HG03469 (cell line): Measurements from ENCODE around the gene TMEM31.
A peak's percentile ranks its signal among the peaks of the same experiment; 100 is the strongest.

Experiments
- ATAC-seq: cut with Tn5 transposase; IDR thresholded peaks from one replicate; pipeline ENCODE4 v1.9.1; 2021; ENCODE audit warnings: mild to moderate bottlenecking, moderate library complexity, moderate number of reproducible peaks; ENCODE audit not compliant: unreplicated experiment

TMEM31 gene

GRCh38 chrX:103710609-103711008 lies at the start of gene TMEM31:
TMEM31 (plus strand) TSS chrX:103710909; CDS start chrX:103712259, 1,350 bp downstream.
- no peak for ATAC-seq

- no peak for ATAC-seq
Measured at GRCh38 chrX:103663981-103664762, 46.5 kb upstream of the TMEM31 start.

GRCh38 chrX:103666202-103667107 lies 44.3 kb upstream of the TMEM31 start:
- ATAC-seq: no peak

GRCh38 chrX:103669745-103670144 lies 41.0 kb upstream of the TMEM31 start:
- ATAC-seq: no peak

- ATAC-seq: no peak
Measured at GRCh38 chrX:103674531-103675454, 35.9 kb upstream of the TMEM31 start.

GRCh38 chrX:103678199-103678993 lies 32.3 kb upstream of the TMEM31 start:
- no peak for ATAC-seq

GRCh38 chrX:103681443-103681842 lies 29.3 kb upstream of the TMEM31 start:
- no peak for ATAC-seq

GRCh38 chrX:103685396-103685795 lies 25.3 kb upstream of the TMEM31 start:
- ATAC-seq: no peak

GRCh38 chrX:103686199-103687072 lies 24.3 kb upstream of the TMEM31 start, which contains the start of gene MORF4L2:
MORF4L2 (minus strand) TSS chrX:103686699; CDS start chrX:103677027, 9,672 bp downstream.
- peak; percentile 93 for ATAC-seq

- peak; percentile 18 for ATAC-seq
Measured at GRCh38 chrX:103687073-103687695, 23.5 kb upstream of the TMEM31 start.

GRCh38 chrX:103687696-103688201 lies 23.0 kb upstream of the TMEM31 start:
- no peak for ATAC-seq

GRCh38 chrX:103688946-103689345 lies 21.8 kb upstream of the TMEM31 start:
- no peak for ATAC-seq

- ATAC-seq: no peak
Measured at GRCh38 chrX:103691059-103691458, 19.6 kb upstream of the TMEM31 start.

- no peak for ATAC-seq
Measured at GRCh38 chrX:103697687-103698086, 13.0 kb upstream of the TMEM31 start.

GRCh38 chrX:103699243-103699642 lies 11.5 kb upstream of the TMEM31 start:
- ATAC-seq: no peak

GRCh38 chrX:103704863-103705262 lies 5.8 kb upstream of the TMEM31 start:
- no peak for ATAC-seq

- ATAC-seq: no peak
Measured at GRCh38 chrX:103716962-103717361, 6.3 kb downstream of the TMEM31 start.

- no peak for ATAC-seq
Measured at GRCh38 chrX:103718120-103718519, 7.4 kb downstream of the TMEM31 start.
